GM19238 (cell line): ENCODE results near the gene ELN.

Experiments used
- DNase-seq: peaks from one replicate; pipeline ENCODE4 v3.0.0; 2011; ENCODE audit warnings: low spot score; ENCODE audit not compliant: insufficient read length

Gene ELN

DNA sequence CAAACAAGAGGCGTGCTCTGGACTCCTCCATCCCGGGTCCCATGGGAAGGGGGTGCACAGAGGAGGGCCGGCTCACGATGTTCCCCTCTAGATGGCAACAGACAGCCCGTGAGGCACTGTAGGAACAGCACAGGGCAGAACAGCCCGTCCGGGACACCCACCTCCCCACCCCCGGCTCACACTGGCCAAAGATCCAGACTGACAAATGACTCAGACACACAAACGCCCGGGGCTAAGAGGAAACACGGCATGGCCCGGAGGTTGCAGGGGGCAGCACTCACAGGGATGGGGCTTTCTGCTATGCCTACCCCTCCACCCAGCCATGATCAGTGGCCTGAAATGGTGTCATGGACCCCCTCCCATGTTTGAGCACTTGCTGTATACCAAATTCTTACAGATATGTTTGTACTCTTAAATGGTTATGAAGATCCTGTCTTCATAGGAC is 4.9 kb upstream of the ELN start:
- DNase-seq = no peak

DNA sequence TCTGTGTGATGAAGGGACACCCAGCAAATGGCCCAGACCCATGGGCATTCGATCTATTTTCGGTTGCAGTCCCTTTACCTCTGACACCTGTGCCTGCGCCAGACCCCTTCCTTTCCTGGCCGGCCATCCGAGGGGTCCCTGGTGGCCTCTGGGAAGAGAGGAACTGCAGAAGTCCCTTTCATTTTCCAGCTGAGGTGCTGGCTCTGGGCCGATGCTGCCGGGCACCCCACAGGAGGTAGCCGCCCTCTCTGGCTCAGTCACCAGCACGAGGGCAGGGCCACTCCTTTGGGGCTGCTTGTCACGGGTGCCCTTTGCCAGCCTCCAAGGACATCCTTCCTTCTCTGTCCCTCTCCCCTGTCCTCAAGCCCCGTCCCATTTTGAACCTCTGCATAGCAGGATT is 4.2 kb upstream of the ELN start:
- no peak for DNase-seq

DNA sequence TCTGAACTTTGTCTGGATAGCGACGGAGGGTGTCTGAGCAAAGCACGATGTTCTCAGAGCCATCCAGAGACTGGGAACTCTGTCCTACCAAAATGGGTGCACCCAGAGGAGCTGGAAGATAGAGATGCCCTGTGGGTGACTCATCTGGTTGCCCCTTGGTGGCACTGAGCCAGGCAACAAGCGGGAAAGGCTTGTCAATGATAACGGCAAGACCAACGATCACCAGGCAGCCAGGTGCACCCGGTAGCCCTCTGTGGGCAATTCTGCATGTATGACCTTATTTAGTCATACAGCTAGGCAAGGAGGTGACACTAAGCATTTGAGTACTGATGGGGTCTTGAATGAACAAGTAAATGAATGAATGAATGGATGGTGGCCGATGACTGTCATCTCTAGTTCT is 2.8 kb upstream of the ELN start:
- DNase-seq = no peak

DNA sequence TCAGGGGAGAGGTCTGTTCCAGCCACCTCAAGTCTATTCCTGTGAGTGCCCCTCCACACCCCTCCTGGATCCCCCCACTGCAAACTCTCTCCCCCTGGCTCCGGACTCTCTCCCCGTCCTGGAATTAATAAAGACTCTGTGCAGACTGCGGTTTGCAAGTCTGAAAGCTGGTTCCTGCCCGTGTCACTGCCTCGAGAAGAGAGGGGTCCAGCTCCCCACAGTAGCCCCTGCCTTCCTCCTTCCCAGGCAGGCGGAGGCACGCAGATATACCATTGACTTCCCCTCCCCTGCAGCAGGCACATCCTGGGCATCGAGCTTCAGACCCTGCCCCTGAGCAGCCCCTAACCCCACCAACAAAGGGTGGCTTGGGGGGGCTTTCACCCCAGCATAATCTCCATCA is 2.2 kb upstream of the ELN start:
- no peak for DNase-seq

DNA sequence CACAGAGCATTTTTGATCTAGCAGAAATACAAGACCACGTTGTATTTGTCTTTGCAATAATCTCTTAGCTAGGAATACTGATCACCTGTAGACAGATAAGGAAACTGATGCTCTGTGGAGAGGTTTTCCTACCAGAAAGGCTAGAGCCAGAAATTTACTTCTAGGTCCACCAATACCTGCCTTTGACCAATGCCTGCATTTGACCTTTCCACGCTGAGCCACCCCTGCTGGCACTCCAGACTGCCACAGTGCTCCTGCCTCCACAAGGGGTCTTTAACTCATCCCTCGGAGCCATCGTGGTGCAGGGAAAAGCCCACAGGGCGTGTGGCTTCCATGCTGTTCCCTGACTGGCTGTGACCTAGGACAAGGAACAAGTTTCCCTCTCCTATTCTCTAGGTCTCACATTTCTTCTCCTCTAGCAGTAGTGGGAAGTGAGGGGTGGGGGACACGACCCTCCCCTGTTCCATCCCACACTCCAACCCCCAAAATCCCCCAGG is 1.5 kb upstream of the ELN start:
- DNase-seq = no peak

DNA sequence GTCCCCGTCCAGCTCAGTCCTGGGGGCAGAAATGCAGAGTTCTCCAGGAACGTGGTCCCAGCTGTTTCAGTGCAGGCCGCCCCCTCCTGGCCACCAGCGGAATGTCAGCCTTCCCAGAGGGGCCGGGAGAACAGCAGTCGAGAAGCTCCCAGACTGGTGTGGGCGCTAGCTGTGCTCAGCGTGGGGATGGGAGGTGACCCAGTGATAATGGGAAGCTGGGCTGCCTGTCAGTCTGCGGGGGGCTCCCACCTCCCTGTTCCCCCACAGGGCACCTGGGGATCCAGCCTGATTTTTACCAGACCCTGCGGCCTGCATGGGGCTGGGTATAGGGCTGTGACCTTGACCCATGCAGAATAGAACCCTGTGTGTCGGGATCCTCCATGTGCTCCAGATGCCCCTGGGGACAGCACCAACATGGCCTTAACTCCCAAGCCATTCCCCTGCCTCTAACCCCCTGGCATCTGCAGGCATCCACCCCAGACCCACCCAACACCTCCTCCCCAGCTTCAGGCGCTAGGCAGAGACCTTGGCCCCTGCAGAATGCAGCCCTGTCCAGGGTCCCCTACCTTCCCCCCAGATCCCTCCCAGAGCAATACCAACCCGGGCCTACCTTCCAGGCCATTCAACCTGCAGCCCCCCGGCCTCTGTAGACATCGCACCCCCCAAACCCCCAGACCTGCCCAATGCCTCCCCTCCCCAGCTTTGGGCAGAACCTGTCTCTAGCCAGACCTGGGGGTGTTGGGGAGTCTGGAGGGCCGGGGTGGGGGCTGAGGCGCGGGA is 880 bp upstream of the ELN start:
- DNase-seq = peak; percentile 77

DNA sequence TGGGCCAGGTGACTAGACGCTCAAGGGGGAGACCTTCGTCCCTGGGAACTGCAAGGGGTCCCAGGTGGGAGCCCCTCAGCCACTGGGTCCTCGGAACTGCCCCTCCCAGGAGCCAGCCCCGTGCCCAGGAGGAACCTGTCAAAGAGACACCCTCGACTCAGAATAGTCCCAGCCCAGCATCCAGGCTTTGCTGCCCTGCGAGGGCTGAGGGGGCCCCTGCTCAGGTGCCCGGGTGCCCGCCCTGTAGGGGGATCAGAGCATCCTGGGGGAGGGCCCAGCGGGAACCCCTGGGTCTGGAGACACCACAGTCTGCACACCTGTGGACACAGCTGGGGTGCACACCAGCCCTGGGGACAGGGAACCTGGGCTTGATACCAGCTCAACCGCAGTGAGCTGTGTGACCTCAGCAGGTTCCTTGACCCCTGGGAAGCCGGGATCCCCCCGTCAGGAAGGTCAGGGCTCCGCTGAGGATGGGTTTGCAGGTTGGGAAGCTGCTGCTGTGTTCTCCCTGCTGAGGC is 407 bp downstream of the ELN start:
- DNase-seq = no peak

DNA sequence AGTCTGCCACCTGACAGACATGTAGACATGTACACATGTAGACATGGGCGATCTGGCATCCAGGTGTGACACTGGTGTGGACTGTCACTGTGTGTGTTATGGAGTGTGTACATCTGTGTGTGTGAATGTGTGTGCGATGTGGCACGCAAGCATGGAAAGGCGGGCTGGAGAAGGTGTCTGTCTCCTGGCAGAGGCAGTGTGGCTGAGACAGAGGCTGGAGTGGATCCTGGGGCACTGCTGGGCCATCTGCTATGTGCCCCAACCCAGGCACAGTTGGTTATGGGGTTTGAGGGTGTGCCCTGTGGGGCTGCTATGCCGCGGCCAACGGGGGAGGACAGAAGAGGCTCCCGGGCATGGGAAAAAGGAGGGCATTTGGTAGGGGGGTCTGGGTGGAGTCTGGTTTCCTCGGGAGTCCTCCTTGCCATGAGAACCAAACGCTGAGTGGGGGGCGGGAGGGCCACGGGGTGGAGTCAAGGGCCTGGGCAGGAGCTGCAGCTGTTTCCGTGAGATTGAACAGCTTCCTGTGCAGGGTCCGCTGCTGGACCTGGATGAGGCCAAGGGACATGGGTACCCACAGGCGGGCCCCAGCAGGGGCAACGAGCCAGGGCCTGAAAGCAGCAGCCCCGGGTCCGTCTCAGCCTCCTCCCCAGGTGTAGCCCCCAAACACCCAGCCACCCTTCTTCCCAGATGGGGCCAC is 1.3 kb downstream of the ELN start:
- DNase-seq = no peak

DNA sequence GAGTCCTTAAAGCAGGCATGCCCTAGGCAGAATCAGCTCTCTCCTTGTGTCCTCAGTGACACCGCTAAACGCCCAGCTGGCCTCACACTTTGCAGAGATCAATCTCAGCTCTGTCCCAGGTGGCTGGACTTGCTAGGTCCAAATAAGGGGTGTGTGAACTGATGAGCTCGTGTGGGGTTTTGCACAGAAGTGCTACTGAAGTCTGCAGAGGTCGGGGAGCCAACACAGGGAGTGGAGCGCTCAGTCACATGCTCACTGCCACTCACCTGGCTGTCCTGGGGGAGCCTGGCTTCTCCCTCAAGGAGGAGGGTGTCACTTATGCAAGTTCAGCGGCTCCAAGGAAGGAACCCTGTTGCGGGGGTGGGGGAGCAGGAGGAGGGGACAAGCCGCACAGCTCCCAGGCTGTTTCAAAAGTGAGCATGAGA is 2.0 kb downstream of the ELN start:
- no peak for DNase-seq

DNA sequence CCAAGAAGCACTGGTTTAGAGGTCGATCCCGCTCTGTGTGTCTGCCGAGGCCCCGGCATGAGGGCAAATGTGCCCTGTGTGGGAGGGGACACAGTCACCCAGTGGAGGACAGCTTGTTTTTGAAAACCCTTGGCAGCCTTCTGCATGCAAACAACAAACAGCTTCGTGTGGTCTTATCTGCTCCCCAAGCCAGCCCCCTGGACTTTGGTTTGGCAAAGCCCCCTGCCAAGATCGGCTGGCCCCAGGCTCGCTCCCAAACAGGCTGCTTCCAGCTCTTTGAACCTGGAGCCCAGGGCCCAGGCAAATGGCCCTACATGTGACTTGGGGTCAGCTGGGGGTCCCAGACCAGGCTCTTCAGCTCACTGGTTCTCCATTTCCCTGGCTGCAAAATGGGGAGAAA is 2.9 kb downstream of the ELN start:
- DNase-seq = no peak

DNA sequence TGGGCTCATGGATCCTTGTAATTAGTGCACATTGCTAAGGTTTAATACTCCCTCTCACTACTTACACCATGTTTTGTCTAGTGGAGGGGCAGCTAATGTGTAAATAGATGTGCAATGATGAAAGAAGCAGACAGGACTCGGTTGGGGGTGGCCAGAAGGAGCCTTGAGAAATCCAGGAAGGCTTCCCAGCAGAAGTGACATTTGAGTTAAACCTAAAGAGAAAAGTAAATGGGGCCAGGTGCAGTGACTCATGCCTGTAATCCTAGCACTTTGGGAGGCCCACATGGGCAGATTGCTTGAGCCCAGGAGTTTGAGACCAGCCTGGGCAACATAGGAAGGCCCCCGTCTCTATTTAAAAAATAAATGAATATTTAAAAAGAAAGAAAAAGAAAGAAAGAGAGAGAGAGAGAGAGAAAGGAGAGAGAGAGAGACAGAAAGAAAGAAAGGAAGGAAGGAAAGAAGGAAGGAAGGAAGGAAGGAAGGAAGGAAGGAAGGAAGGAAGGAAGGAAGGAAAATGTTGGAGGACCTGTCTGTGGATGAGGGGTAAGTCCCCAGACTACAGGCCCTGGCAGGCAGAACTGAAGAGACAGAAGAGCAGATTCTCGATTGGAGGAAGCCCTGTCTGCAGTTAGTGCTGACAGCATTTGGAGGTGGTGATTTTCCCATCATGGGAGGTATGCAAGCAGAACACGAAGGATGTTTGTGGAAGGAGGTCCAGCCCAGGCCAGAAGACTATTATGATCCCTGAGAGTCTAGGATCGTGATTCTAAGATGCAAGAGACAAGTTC is 3.6 kb downstream of the ELN start:
- DNase-seq = no peak

DNA sequence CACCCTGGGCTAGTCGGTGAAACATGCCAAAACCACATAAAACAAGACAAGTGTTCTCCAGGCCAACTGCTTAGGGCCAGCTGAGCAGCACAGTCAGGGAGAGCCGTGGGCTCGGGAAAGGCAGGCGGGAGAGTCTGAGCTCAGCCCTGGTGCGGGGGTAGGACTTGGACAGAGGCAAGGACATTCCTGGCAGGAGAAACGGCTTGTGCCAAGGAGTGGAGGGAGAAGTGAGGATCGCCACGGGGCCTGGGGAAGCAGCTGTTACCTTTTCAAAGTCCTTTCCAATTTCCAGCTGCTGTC is 4.2 kb downstream of the ELN start:
- no peak for DNase-seq

DNA sequence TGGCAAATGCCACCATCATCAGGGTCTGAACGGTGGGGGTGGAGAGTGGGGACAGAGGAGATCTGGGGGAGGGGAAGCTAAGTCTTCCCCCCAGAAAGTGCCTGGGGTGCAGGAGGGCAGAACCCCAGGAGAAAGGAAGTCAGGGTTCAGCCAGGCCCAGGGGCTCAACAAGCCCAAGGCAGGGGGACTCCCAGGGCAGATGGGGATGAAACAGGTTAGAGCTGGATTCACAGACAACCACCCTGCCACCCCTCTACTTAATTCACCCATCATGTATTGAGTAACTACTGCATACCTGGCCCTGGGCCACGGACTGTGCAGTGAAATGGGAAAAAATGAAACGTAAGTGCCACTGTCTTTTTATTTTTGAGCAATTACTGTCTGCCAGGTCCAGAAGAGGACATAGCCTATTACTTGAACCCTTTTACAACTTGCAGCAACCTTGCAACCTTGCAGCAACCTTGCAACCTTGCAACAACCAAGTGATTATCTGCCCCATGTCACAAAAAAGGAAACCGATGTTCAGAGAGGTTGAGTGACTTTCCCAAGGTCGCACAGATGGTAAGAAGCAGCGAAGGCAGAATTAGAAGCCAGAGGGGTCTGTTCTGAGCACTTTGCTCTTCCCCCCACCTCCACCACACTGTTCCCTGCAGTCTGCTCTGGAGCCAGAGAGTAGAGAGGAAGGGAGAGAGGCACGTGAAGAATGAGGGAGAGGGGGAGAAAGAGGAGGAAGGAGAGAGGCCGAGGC is 4.8 kb downstream of the ELN start:
- DNase-seq = no peak

DNA sequence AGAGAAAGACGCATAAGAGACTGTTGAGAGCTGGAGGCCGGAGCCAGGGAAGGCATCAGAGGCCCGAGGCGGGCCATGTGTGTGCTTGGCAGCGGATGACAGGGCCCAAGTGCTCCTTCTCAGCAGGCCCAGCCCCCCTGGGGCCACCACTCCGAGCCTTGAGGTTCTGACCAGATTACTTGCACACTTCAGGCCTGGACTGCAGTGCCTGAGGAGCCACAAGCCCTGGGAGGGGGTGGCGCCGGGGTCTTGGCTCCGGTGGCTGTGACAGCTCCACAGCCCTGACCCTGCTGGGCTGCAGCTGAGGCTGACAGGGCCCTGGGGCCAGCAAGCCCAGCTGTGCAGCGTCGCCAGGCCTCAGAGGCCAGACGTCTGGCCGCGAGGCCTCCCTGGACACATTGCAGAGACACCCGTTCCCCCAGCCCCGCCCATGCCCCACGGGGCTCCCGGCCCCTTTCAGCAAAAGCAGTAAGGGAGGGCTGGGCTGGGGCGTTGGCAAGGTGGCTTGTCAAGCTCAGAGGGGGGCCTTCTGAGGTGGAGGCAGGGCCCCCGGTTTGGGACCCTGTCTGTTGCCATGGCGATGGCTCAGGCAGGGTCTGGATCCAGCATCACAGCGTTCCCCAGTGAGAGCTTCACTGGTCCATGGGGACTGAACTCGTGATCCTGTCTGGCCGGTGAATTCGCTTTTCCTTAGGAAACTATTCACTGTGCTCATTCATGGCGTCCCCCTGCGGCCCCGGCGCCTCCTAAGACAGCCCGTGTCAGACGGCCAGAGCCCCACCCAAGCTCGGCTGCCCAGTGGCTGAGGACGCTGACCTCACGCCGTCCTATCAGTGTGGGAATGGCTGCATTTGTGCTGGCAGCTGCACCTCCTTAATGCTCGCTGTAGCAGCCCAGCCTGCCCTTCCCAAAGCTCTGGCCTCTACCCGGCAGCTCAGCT is 5.7 kb downstream of the ELN start:
- no peak for DNase-seq

DNA sequence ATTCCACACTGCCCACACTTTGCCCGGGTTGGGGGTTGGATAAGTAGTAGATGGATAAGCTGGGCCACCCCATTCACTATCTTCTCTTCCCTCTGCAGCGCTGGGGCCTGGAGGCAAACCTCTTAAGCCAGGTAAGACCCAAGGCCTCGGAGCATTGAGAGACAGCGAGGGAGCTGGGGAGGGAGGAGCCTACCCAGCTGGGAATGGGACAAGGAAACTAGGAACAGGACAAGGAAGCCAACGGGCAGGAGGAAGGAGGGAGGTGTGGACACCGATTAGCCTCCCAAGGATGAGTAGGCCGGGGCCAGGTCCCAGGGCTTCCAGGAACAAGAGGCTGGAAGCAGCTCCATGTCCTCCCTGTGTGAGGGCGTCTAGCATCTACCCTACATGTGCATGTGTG is 9.6 kb downstream of the ELN start:
- no peak for DNase-seq

DNA sequence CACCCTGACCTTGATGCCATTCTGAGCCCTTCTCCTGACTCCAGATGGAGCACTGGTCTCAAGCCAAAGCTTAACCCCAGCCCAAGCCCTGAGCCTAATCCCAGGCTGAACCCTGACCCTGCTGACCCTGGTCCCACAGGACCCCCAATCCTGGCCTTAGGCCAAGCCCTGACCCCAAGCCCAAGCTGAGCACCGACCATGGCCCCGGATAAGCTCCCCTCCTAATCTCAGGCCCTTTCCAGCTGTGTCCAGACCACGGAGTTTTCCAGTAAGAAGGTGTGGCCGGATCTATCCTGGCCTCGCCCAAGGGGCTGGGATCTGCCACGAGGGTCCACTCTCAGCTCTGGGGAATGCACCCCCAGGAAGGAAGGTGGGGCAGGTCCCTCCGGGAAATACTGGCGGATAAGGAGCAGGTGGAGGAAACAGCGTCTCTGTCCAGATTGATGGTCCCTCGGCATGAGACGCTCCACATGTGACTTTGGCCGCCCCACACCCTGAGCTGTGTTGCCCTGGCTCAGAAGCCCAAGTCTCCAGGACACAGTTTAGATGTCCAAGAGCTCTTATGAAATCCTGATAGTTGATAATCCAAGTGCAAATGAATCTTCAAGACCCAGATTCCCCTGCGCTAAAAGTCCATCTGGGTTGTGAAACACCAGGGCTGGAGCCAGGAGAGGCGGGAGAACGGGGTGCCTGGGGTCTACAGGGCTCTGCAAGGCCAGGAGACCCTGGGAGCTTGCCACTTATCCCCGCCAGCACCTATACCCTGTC is 10.4 kb downstream of the ELN start:
- DNase-seq = no peak

DNA sequence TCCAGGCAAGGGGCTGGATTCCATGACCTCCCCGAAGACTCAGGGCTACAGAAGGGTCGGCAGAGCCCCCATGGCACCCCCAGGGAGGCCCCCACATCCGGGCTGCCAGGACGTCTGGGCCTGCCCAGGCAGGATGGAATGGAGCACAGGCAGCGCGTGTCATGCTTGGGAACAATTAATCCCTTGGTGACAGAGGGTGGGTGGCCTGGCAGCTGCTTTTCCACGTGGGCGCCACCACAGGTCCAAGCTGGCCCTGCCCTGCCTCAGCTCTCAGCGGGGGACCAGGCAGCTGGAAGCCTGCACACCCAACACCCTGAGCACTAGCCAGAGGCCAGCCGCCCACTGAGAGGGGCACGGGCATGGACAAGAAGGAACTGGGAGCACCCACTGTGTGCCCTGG is 11.4 kb downstream of the ELN start:
- no peak for DNase-seq

DNA sequence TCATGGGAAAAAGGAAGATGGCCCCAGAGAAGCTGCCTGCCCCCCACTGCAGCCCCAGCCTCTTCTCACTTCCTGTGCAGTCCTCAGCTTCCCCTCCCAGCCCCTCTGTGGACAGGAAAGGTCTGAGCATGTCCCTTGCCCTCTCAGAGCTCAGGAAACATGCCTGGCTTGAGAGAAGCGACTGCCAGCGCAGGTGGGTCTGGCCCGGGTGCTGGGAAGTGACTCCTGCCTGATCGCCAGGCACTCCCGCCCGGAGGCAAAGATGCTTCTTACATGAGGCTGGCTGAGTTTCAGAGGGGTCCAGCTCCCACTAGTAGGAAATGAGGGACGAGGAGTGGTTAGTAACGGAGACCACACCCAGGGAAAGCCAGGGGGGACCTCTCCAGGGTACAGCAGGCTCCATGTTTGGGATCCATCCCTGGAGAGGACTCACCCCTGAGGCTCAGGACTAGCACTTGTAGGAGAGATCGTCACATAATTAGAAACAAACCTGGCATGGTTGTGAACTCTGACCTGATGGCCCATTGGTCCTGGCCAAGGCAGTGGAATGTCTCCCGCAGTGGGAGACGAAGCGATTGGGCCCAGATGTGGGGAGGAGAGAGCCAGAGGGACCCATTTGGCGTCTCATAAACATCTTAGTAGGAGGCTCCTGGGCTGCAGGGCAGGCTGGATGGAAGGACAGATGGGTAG is 12.3 kb downstream of the ELN start:
- DNase-seq = no peak
